Left forelimb (tissue), 1 donor: Measurements from ENCODE around the gene GTF2H4.
A peak's percentile ranks its signal among the peaks of the same experiment; 100 is the strongest.
"Not testable (repeated sequence)": the region's sequence is repeated elsewhere in the genome, so short reads cannot be mapped to it uniquely, and the experiment has no call there.

Source experiments
- DNase-seq: peaks from one replicate; pipeline ENCODE4 v3.0.0-alpha.2; 2018; ENCODE audit warnings: low spot score

Gene GTF2H4

DNA sequence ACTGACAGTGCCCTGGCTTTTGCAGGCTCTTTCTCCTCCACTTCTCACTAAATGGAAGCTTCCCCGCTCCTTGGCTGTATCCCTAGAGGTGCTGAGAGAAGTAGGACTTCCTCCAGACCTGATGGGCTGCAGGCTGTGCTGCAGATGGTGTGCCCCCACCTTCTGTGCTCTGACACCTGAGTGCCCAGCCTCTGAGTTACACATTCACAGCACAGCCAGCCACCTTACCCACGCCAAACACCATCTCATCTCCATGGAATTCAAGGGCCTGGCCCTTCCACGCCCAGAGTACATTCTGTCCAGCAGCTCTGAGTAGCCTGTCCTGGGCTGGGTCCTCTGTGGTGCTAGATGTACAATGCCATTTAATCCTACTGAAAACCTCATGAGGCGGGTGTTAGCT lies 18.6 kb downstream of the GTF2H4 start:
- no peak for DNase-seq

DNA sequence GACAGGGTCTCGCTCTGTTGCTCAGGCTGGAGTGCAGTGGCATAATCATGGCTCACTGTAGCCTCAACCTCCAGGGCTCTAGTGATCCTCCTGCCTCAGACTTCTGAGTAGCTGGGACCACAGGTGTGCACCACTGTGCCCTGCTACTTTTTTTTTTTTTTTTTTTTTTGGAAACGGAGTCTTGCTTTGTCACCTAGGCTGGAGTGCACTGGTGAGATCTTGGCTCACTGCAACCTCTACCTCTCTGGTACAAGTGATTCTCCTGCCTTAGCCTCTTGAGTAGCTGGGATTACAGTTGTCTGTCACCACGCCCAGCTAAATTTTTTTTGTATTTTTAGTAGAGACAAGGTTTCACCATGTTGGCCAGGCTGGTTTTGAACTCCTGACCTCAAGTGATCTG lies 19.1 kb downstream of the GTF2H4 start:
- DNase-seq = not testable (repeated sequence)

DNA sequence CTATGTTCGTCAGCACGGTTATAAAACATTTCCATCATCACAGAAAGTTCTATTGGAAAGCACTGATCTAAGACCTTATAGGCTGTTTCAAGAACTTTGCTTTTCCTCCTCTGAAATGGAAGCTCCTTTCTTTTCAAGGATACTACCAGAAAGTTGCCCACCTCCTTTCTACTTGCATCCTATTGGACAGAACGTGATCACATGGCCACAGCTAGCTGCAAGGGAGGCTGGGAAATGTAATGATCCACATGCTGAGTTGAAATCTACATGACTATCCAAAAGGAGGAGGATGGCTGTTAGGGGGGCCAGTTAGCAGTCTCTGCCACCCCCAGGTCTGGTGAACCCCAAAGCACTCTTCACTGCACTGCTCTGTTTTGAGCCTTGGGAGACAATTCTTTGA lies 20.7 kb downstream of the GTF2H4 start:
- no peak for DNase-seq

DNA sequence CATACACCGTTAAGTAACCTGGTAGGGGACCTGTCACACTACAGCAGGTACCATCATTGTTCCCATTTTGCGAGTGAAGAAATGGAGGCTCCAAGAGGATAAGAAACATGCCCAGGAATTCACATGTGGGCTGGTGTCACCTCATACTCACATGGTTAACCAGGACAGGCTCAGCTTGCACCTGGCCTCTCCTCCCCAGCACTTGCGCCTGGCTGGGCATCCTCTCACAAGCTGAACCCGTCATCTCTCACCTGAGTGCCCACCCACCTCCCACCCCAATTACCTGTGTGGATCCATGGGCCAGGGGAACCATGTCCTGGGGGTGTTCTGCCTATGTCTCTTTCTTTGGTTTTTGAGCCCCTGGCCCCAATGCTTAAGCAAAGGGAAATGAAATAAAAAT lies 22.5 kb downstream of the GTF2H4 start:
- DNase-seq = no peak

DNA sequence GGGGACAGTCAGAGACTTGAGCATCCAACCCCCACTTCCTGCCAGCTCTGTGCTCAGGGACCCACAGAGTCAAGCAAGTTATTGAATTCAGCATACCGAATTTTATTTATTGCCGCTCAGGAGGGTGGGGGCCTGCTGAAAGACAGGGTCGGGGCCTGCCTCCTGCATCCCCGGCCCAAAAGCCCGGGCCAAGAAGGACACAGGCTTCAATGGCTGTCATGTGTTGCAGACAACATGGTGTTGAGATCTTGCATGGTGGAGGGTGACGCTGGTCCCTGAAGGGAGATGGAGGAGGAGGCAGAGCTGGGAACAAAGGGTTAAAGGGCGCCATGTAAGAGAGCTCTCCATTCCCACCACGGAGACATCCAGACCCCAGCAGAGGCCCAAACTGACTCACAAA lies 23.3 kb downstream of the GTF2H4 start:
- no peak for DNase-seq

DNA sequence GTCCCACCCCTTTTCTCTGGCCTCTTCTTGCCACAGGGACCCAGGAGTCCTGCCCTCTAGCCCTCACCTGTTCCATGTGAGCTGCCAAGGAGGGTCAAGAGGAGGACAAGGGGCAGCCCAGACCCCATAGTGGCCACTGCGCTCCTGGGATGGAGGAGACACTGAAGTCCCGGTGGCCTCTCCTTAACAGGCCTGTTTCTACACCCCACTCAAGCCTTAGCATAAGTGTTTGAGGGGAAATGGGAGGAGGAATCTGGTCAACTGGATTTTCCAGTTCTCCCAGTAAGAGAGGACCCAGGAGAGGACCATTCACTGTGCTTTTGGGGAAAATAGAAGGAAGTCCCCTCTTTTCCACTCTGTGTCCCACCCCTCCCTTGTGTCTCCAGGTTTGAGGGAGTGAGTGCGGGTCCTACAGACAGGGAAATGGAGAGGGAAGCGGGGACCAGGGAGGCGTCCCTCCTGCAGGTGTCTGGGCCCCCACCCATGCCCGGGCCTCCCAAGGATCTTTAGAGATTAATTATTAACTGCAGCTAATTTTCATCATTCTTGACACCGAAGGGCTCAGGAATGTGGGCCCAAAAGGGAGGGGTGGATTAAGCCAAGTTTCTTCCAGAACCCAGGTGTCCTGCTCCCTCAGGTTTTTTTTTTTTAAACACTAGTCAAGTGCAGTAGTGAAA lies 24.1 kb downstream of the GTF2H4 start, which contains the start of gene SFTA2:
Gene SFTA2, minus strand, starts transcription at position 202 of the 677 bp plus-strand sequence. Its CDS starts 74 bp downstream, at position 128.
- DNase-seq = no peak

DNA sequence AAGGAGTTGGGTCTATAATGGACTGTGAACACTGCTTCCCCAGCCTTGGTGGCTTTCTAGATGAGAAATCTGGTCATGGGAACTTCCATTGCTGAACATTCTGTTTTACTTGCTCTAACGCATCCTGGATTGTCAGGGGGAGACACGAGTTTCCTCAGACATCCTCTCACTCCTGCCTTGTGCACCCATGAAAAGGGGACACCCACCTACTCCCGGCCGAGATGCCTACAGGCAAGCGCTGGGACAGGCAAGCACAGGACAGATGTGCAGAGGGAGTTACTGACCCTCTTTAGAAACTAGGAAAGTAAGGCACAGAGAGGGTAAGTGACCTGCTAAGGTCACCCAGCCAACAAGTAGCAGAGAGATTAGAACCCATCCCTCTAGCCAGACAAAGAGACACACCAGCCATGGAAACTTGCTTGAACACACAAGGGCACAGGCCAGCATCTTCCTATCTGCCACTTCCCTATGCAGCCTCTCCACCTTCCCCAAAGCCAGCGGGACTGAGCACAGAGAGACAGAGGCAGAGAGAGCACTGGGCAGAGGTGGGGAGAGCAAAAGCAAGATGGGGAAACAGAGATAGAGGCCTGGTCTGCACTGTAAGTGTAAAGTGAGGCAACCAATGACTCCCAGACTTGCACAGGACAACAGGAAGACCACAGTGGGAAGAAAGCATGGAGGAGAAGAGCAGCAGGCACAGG lies 24.8 kb downstream of the GTF2H4 start:
- DNase-seq = no peak

DNA sequence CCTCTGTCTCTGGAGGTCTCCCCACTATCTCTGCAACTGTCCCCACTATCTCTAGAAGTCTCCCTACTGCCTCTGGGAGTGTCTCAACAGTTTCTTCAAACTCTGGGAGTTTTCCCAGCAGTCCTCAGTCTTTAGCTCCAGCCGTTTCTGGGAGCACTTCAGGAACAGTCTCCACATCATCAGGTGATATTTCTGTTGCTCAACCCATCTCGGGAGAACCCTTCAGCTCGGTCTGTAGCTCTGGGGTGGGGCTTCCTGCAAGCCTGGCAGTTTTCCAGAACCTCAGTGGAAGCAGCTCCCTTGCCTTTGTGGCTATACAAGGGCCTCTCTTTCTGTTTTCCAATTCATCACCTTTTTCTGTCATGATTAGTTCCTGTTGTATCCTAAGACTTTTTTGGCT lies 27.0 kb downstream of the GTF2H4 start:
- DNase-seq = no peak

DNA sequence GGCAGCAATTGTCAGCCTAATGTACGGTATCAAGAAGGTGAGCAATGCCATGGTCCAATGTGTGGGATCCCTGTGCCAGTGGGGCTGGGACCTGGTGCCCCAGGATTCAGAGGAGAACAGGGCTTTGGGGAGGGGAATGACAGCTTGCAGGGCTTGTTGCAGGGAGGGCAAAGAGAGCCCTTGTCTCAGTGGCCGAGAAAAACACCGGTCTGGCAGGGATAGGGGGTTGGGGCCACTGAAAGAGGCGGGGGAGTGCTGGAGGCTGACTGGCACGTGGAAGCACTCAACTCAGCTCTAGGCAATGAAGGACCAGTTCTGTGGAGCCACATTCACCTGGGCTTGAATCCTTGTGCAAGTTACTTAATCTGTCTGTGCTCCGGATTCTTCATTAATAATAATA lies 29.3 kb downstream of the GTF2H4 start:
- DNase-seq = no peak

DNA sequence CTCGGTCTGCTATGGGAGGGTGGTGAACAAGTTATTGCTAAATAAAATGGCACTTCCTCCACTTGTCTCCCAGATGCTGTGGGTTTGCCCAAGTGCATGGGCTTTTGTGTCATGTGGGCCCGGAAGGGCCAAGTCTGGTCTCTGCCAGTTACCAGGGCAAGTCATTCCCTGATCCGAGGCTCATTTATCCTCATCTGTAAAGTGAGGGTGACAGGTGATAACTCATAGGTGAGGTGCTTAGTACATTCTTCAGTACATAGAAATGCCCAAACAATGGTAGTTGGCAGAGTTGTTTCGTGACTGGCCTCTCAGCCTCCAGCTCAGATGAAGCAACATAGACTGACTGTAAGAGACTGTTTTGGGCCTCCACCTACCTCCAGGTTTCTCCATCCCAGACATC lies 30.7 kb downstream of the GTF2H4 start:
- no peak for DNase-seq

DNA sequence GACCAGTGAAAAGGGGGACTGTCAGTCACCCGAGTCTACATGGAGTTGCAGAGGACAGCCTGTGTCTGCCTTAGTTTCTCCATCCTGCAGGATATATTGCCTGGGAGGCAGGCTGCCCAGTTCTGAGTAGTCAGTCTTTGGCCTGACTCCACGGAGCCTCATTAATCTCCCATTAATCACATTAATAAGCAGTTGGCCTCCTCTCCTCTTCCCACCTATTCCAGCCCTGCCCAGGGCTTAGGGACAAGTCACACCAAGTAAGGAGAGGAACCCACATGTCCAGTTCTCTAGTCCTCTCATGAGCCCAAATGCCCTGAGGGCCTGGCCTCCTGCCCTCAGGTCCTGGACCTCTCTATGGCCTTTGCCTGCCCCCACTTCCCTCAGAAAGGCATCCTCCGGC lies 31.5 kb downstream of the GTF2H4 start:
- no peak for DNase-seq

DNA sequence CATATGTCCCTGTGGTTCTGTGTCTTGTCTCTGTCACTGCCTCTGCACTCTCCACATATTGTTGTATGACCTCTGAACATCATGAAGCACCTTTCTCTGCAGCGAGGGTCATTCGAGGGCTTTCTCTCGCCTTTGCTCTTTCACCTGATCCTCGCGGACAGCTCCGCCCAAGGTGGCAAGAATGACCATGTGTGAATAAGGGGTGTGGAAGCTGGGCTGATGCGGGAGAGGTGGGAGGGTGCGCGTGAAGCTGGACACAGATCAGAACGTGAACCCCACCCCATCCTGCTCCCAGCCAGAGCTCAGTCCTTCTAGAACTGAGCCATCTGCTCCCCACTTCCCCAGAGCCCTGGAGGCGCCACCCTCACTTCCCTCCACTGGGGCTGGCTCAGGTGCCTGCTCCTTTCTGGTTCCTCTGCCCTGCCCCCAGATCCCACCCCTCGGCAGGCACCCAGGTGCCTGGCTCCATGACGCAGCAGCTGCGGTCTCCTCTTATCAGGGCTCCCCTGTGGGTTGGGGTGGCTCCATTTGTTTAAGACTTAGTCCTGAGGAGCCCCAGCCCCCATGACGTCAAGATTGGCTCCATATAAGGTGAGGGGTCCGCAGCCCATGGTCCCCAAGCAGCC lies 32.5 kb downstream of the GTF2H4 start, which contains the start of gene MUCL3:
Gene MUCL3, plus strand, starts transcription at position 613 of the 626 bp plus-strand sequence. CDS start 27 bp downstream, outside the sequence.
- no peak for DNase-seq

DNA sequence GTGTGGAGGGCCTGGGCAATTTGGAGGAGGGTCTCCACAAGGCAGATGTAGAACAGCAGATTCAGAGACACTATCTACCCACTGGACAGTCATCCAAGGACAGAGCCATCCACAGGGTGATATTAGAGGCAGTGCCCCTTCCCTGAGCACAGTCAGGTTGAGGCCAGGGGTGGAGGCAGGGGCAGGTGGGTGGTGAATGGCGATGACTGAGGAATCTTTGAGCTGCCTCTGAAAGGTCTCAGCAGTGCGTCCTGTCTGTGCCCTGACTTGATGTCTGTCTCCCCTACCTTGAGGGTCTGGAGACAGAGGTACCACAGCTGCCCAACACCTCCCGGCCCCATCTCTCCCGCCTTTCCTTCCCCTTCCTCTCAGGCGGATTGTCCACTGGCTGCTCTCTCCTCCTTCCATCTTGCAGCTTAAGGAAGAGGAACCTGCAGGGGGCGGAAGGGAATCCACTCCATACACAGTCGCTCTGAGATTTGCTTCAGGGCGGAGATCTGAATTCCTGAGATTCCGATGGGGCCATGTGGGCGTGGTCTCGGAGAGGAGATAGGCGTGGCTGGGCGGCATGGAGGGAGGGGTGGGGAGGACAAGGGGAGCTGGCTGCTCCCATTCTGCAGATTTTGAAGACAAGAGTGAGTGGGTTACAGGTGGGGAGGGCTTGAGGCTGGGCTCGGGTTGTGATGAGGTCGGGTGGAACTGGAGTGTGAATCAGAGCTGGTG lies 34.5 kb downstream of the GTF2H4 start:
- DNase-seq = no peak

DNA sequence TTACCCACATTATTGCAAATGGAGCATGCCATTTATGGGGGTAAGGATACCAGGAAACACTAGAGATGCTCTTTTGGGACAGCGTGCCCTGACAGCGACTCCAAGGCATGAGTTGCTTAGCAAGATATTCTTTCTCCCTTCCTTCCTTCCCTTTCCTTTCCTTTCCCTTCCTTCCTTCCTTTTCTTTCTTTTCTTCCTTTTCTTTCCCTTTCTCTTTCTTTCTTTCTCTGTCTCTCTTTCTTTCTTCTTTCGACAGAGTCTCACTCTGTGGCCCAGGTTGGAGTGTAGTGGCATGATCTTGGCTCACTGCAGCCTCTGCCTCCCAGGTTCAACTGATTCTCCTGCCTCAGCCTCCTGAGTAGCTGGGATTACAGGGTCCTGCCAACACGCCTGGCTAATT lies 36.0 kb downstream of the GTF2H4 start:
- no peak for DNase-seq

DNA sequence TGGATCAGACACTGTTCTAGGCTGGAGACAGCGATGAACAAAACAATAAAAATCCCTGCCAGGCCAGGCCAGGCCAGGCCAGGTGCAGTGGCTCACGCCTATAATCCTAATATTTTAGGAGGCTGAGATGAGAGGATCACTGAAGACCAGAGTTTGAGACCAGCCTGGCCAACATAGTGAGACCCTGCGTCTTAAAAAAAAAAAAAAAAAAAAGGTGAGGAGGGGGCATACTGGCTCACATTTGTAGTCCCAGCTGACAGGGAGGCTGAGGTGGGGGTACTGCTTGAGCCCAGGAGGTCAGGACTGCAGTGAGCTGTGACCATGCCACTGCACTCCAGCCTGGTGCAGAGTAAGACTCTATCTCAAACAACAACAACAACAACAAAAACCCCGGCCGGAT lies 37.3 kb downstream of the GTF2H4 start:
- DNase-seq = no peak

DNA sequence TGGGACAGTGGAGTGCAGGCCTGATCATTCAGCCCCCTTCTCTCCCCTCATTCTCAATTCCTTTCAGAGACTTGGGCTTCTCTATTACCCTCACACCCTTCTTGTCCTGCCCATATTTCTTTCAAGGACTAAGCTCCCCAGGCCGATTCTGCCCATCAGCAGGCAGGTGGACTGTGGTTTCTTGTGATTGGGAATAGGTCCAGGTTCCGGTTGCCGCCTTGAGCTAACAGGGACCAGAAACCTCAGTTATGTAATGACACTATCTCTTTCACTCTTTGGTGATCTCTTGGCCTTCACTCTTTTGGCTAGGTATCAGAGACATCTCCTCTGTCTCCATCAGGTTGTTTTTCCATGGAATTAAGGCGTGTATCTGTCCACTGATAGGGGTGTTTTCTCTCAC lies 39.2 kb downstream of the GTF2H4 start:
- no peak for DNase-seq

DNA sequence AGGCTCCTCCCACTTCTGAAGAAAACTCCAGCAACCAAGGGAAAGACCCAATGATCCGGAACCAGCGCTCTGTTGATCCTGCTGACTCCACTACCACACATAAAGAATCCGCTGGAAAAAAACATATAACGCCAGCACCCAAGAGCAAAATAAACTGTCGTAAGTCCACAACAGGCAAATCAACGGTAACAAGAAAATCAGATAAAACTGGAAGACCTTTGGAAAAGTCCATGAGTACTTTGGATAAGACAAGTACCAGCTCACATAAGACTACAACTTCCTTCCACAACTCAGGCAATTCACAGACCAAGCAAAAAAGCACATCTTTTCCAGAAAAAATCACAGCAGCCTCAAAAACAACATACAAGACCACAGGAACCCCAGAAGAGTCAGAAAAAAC lies 40.8 kb downstream of the GTF2H4 start:
- DNase-seq = no peak

DNA sequence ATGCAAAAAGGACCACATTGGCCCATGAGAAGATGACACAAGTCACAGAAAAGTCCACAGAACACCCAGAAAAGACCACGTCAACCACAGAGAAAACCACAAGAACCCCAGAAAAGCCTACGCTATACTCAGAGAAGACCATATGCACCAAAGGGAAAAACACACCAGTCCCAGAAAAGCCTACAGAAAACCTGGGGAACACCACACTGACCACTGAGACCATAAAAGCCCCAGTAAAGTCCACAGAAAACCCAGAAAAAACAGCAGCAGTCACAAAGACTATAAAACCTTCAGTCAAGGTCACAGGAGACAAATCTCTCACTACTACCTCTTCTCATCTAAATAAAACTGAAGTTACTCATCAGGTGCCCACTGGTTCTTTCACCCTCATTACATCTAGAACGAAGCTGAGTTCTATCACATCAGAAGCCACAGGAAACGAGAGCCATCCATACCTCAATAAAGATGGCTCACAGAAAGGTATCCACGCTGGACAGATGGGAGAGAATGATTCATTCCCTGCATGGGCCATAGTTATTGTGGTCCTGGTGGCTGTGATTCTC lies 44.0 kb downstream of the GTF2H4 start:
- no peak for DNase-seq

DNA sequence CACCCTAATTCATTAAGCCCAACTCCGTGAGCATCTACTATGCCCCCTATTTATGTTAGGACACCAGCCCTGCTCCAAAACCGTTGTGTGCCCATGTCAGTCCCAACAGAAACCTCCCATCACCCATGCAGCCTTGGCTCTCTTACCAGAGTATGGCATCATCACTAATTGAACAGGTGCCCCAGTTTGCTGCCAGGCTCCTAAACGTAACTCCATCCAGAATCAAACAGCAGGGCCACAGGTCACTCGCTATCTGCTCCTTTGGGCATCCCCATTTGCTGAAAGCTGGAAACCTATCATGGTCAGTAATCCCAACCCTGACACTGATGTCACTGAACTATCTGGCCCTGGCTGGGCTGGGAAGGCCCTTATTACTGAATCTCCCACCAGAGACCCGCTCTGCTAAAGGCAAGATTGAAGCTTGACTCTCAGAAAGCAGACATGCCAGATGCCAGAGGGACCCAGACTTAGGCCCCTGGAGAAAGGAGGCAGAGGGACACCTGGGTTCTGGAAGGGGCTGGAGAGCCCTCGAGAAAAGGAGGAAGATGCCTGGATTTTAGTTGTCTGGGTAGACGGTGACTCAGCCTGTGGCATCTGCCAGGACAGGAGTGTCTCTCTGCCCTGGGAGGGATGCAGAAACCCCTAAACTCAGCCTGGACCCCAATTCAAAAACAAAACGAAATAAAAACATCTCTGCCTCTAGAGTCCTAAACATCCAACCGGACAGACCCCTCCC lies 46.8 kb downstream of the GTF2H4 start:
- no peak for DNase-seq

DNA sequence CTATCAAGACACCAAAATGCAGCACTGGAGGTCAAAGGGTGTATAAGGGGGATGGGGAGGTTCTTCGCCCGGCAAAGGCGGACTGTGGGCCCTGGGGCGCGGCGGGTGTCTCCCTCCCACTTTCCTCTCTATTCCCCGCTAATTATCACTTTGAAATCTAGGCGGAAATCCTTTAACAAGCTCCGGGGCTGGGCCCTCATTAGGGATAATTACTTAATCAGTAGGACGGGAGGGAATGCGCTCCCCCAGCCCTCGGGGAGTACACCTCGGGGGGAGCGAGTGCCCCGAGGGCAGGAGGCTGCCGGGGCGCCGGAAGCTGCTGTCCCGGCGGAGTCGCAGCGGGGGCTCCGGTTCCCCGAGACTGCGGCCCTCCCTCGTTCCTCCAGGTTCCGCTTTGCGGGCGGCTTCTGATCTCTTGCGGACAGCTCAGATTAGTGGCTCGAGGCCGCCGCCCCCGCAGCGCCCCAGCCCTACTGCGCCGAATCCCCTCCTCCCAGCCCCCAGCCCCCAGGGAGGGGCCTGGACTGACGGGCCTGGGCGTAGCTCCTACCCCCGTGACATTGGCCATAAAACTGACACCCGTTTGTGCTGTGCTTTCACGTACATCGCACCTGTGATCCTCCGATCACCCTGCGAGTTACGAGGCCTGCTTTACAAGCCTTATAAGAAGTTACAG lies 47.5 kb downstream of the GTF2H4 start:
- DNase-seq = peak; percentile 70

DNA sequence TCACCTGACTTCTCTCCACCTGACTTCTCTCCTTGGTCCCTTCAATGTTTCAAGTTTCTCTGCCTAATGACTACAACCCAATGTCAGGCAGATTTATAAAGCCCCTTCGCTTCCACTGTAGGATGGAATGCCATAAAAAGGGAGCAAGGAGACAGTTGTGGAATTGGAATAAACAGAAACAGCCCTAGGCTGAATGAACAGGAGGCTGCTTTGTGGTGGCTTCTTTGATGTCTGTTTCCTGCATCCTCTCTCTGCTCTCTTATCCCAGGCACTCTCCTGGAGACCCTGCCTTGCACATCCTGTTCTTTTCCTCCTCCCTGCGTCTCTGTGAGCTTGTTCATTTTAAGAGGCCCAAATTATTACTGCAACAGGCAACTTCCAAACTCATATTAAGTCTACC lies 49.7 kb downstream of the GTF2H4 start:
- no peak for DNase-seq
